Smooth muscle cell (in vitro differentiated cells): Measurements from ENCODE around the gene YAP1. TPM values are rescaled to one million over a fixed set of nuclear protein-coding genes. Genes with fewer than 3 reads are reported as not detected.
A peak's percentile ranks its signal among the peaks of the same experiment; 100 is the strongest.

ENCODE experiments used
- DNase-seq: peaks from one replicate; lab custom pipeline; 2025; ENCODE audit not compliant: unreplicated experiment; lab: John Stamatoyannopoulos, UW
- H2AFZ ChIP-seq: fragments of 200-600 bp; sonication (generic); 2 replicates; pipeline ENCODE4 v1.6.0; 2016; ENCODE audit warnings: antibody characterized with exemption, low read depth, mild to moderate bottlenecking
- H3F3A ChIP-seq: fragments of 200-600 bp; sonication (generic); 2 replicates; pipeline ENCODE4 v1.6.0; 2017; ENCODE audit warnings: antibody characterized with exemption, low read depth
- H3K27ac ChIP-seq: fragments of 200-600 bp; sonication (generic); 2 replicates; pipeline ENCODE4 v1.5.1; 2016; ENCODE audit warnings: low read depth, mild to moderate bottlenecking
- H3K27me3 ChIP-seq: fragments of 200-600 bp; sonication (generic); 2 replicates; pipeline ENCODE4 v1.6.1; 2016; ENCODE audit warnings: low read depth, mild to moderate bottlenecking
- H3K36me3 ChIP-seq: fragments of 200-600 bp; sonication (generic); 2 replicates; pipeline ENCODE4 v1.5.1; 2016; ENCODE audit warnings: low read depth
- H3K4me1 ChIP-seq: fragments of 200-600 bp; sonication (generic); 2 replicates; pipeline ENCODE4 v1.5.1; 2016; ENCODE audit warnings: low read depth
- H3K4me2 ChIP-seq: fragments of 200-600 bp; sonication (generic); 2 replicates; pipeline ENCODE4 v1.6.0; 2016; ENCODE audit warnings: mild to moderate bottlenecking
- H3K4me3 ChIP-seq: fragments of 200-600 bp; sonication (generic); 2 replicates; pipeline ENCODE4 v1.5.1; 2016; ENCODE audit warnings: mild to moderate bottlenecking
- H3K79me2 ChIP-seq: fragments of 200-600 bp; sonication (generic); 2 replicates; pipeline ENCODE4 v1.6.0; 2016; ENCODE audit warnings: low read depth, mild to moderate bottlenecking
- H3K9ac ChIP-seq: fragments of 200-600 bp; sonication (generic); 2 replicates; pipeline ENCODE4 v1.6.0; 2016; ENCODE audit warnings: low read depth
- H3K9me3 ChIP-seq: fragments of 200-600 bp; sonication (generic); replicated peaks from 2 replicates; pipeline ENCODE4 v1.5.1; 2016; ENCODE audit warnings: low read depth
- H4K20me1 ChIP-seq: fragments of 200-600 bp; sonication (generic); 2 replicates; pipeline ENCODE4 v1.6.0; 2016; ENCODE audit warnings: low read depth
- WGBS: methylation state at CpG from one replicate; pipeline ENCODE4 v1.1.7; 2016; ENCODE audit warnings: low lambda C conversion rate; 5-methylcytosine and 5-hydroxymethylcytosine counted together
- polyA plus RNA-seq: library from polyadenylated mRNA; unstranded; fragments of >200 nt; fragmentation: Nextera tagmentation; extraction: Ambion mirVana; gene quantifications from 2 replicates; pipeline ENCODE4 v1.2.1, GENCODE V29; 2016
- total RNA-seq: library from RNA; depleted of rRNA; stranded (reverse); fragments of >200 nt; gene quantifications from 2 replicates; pipeline ENCODE4 v1.2.3, GENCODE V29; 2014
- TF ChIP-seq, protein P1 (sequence below): fragments of 200-600 bp; sonication (generic); IDR thresholded peaks from 2 replicates; pipeline ENCODE4 v1.5.1; 2017; ENCODE audit warnings: borderline replicate concordance, mild to moderate bottlenecking, antibody characterized with exemption; ENCODE audit not compliant: insufficient read depth, poor library complexity, severe bottlenecking

YAP1 gene
- total and polyA plus RNA-seq, 2 experiments from 2014 or later, result 25.1 to 174 TPM

DNA sequence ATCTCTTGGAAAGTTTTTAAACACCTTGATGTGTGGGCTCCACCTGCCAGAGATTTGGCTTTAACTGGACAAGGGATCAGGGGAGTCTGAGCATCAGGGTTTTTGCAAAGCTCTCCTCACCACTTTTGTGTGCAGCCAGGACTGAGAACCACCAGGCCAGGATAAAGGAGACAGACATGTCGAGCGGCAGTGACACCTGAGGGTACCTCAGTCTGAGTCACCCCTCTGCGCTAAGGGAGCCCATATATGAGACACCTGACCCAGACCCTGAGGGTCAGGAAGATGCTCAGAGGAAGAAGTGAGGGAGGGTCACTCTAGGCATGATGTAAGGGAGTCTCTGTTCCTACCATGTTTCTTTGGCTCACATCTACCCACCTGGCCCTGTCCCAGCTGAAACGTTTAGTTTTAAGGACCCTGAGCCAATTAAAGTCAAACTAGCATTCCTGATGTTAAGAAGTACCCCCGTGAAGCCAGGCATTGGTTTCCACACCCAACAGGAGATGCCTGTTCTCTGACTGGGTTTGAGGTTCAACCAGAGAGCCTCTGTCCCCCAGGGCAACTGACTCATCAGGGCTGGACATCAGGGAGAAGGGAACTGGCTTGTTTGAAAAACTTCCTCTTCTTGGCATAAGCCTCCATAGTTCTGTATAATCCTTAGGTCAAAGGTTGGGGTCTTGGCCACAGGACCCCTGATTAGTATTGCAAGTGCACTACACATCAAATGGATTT is 134.6 kb downstream of the YAP1 start:
- Histone ChIP-seq H3K27me3 (no peaks in the 10 kb centered on the region), H3F3A (no peaks in the 10 kb centered on the region), H2AFZ (no peak overlapping the region), H3K79me2 (no peaks in the 10 kb centered on the region), H3K36me3 (no peaks in the 10 kb centered on the region), H3K4me1 (no peaks in the 10 kb centered on the region), H4K20me1 (no peaks in the 10 kb centered on the region), H3K4me2 (no peak overlapping the region), H3K27ac (peak overlapping the region; percentile 82), H3K9me3 (no peaks in the 10 kb centered on the region), H3K4me3 (no peak overlapping the region), H3K9ac (no peak overlapping the region)
- TF ChIP-seq, protein P1, sequence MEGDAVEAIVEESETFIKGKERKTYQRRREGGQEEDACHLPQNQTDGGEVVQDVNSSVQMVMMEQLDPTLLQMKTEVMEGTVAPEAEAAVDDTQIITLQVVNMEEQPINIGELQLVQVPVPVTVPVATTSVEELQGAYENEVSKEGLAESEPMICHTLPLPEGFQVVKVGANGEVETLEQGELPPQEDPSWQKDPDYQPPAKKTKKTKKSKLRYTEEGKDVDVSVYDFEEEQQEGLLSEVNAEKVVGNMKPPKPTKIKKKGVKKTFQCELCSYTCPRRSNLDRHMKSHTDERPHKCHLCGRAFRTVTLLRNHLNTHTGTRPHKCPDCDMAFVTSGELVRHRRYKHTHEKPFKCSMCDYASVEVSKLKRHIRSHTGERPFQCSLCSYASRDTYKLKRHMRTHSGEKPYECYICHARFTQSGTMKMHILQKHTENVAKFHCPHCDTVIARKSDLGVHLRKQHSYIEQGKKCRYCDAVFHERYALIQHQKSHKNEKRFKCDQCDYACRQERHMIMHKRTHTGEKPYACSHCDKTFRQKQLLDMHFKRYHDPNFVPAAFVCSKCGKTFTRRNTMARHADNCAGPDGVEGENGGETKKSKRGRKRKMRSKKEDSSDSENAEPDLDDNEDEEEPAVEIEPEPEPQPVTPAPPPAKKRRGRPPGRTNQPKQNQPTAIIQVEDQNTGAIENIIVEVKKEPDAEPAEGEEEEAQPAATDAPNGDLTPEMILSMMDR, result no peak
- DNase-seq, result no peak
- WGBS, result 59% methylated on average over 5 of the region's 5 CpGs

DNA sequence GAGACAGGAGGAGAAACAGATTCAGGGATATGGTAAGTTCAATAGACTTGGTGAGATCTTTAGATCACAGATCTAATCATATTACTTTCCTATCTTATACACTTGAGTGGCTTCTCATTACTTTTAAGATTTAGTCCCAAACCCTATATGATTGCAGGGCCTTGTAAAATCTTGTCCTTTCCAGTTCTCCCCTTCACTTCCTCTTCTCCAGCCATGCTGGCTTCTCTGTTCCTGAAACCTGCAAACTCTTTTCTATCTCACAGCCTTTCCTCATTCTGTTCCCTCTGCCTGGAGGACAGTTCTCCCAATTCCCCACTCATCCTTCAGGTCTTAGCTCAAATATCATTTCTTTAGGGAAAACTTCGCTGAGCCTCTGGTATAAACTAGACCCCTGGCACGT is 141.2 kb downstream of the YAP1 start:
- Histone ChIP-seq H3K4me1 (no peaks in the 10 kb centered on the region), H3K9ac (no peak overlapping the region), H3F3A (no peaks in the 10 kb centered on the region), H3K27me3 (no peaks in the 10 kb centered on the region), H3K36me3 (no peaks in the 10 kb centered on the region), H3K9me3 (no peaks in the 10 kb centered on the region), H3K4me3 (no peak overlapping the region), H3K27ac (no peak overlapping the region), H3K79me2 (no peaks in the 10 kb centered on the region), H3K4me2 (no peak overlapping the region), H2AFZ (no peak overlapping the region), H4K20me1 (no peaks in the 10 kb centered on the region)
- WGBS, result 73% methylated on average over 2 of the region's 2 CpGs
- no peak for DNase-seq
- TF ChIP-seq, protein P1, result no peak

DNA sequence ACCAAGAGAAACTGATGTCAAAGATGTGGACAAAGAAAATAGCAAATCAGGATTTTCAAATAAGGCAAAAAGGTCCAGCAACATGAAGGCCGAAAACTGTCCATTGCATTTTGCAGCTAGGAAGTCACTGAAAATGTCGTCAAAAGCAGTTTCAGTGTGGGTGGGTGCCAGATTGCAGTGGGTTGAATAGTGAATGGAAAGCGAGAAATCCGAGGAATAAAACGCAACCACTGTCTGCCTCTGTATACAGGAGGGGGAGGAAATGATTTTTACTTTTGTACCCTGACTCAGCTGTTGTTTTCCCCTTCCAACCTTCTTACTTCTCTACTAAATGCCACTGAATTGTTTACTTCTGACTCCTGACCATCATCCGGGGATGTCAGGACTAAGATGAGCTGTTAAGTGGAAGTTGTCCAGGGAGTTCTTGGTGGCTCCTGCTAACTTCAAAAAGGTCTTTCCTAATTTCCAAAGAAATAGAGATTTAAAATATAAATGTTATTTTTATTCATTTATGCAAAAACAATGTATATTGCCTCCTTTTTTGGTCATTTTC is 142.2 kb downstream of the YAP1 start:
- Histone ChIP-seq H3K27me3 (no peaks in the 10 kb centered on the region), H3K36me3 (no peaks in the 10 kb centered on the region), H3F3A (no peaks in the 10 kb centered on the region), H3K79me2 (no peaks in the 10 kb centered on the region), H3K4me1 (no peaks in the 10 kb centered on the region), H3K4me3 (no peak overlapping the region), H3K9me3 (no peaks in the 10 kb centered on the region), H3K4me2 (peak overlapping the region; percentile 25), H2AFZ (no peak overlapping the region), H3K27ac (peak overlapping the region; percentile 23), H4K20me1 (no peaks in the 10 kb centered on the region), H3K9ac (no peak overlapping the region)
- TF ChIP-seq, protein P1, result no peak
- DNase-seq, result no peak
- whole genome bisulfite sequencing, result 62% methylated on average over 6 of the region's 6 CpGs
